Gastrocnemius medialis (tissue), 4 donors: ENCODE measurements around the gene CARNS1.

Experiments
- CTCF ChIP-seq, 5 experiments: fragments of 450-650 bp in 3 of 5; fragments of 200-600 bp in 2 of 5; sonication (generic) in 2 of 5; IDR thresholded peaks in 4 of 5; conservative IDR thresholded peaks in 1 of 5; 1 replicate in 4 of 5; 2 replicates in 1 of 5; pipeline ENCODE4 v1.5.1; 2016 to 2019; ENCODE audit warnings: antibody characterized with exemption in 5 of 5, mild to moderate bottlenecking in 3 of 5, moderate library complexity in 3 of 5
- POLR2A ChIP-seq, 2 donors: fragments of 450-650 bp; IDR thresholded peaks; one replicate each; pipeline ENCODE4 v1.6.1; 2017; ENCODE audit warnings: antibody characterized with exemption in 2 of 2, mild to moderate bottlenecking in 2 of 2, moderate library complexity in 2 of 2

- no peak for TF ChIP-seq CTCF (IDR thresholded peaks at IDR 0.05 in 4 of 5, conservative IDR thresholded peaks at IDR 0.05 in 1 of 5)
- TF ChIP-seq POLR2A (IDR thresholded peaks at IDR 0.05) = no peak
Measured at GRCh38 chr11:67396259-67396581, 19.3 kb upstream of the CARNS1 start.
